Pons (tissue), 1 donor: ENCODE measurements around the gene SCYL2.
"Not testable (repeated sequence)": the region's sequence is repeated elsewhere in the genome, so short reads cannot be mapped to it uniquely, and the experiment has no call there.

Source experiments
- DNase-seq: peaks from one replicate; pipeline ENCODE4 v3.0.0-alpha.2; 2016; ENCODE audit warnings: low spot score

The SCYL2 gene

DNA sequence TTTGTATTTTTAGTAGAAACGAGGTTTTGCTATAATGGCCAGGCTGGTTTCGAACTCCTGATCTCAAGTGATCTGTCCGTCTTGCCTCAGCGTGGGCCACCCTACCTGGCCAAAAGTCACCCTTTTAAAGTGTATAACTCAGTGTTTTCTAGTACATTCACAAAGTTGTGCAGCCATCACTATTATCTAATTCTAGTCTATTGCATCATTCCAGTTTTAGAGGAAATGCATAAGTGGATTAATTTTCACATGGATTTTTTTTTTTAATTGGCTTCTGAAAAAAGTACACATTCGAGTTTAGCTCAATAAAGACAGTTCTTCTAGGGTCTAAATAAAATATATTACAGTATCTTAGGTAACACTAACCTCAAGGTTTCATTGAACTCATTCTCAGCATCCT, 3.8 kb upstream of the SCYL2 start:
- no peak for DNase-seq

DNA sequence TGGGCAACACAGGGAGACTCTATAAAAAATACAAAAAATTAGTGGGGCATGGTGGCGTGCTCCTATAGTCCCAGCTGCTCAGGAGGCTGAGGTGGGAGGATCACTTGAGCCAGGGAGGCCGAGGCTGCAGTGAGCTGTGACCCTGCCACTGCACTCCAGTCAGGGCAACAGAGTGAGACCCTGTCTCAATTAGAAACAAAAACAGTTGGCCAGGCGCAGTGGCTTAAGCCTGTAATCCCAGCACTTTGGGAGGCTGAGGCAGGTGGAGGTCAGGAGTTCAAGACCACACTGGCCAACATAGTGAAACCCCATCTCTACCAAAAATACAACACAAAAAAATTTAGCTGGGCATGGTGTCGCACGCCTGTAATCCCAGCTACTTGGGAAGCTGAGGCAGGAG, 1.9 kb upstream of the SCYL2 start:
- DNase-seq: not testable (repeated sequence)

DNA sequence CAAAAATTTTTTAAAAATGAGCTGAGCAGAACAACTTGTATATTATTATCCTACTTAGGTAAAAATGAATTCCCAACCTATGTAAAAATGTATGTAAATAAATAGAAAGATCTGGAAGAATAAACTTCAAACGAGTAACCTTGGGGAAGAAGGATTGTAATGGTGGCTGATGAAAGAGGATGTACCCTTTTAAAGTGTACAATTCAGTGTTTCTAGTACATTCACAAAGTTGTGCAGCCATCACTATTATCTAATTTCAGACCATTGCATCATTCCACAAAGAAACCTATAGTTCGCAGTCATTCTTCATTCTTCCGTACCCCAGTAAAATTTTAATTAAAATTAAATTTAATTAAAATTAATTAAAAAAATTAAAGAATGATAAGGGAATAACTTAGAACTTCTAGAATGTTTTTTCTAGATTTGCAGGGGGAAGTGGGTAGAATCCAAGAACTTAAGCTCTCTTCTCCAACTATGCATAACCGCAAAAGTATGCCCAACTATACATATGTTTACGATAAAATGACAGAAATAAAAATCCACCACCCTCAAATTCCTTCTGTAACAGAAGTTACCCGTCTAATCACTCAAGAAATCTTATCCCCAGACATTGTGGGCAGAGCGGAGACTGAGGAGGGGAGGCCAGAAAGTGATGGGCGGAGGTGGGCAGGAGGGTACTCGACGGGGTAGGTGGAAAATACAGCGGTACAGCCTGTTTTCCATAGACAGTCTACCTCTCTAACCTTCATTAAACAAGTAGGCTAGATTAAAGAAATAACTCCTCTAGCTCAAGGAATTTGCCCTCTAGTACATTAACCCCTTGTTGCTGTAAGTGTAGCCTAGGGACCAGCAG, 1.0 kb upstream of the SCYL2 start:
- DNase-seq: no peak

DNA sequence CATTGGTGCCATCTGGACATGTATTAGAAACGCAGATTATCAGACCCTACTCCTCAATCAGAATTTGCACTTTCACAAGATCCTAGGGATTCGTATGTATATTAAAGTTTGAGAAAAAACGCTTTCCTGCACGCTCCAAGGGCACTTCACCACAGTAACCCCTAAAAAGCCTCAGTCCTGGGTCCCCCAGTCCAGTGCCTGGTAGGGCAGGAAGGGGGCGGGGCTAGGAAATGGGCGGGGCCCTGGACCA, 467 bp upstream of the SCYL2 start:
- no peak for DNase-seq

DNA sequence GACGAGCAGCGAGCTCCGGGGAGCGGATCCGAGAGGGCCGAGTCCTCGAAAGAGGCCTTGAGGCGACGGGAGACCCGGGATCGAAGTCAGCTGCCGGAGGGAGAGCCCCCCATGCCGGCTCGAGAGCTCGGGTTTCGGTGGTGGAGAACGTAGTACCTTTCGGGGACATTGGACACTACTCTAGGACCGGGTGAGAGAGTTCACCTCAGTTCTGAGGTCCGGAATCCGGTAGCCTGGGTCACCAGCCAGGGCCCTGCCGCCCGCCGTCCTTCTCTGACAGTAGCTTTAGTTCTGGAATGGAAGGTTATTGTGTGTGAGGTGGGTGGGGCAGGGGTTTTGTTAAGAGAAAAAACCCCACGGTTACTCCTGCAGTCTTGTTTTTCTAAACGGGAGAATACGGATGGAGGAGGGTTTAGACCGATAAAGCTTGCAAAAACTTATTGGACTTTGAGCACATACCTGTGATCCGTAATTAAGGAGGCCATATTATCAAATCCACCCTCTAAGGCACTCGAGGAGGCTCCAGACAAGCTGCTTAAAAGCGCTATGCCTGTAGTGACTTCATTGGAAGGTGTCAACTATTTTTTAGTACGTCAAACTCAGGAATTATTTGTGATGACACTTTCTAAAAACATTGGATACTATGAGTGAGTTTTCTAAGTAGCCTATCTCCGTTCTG, 765 bp downstream of the SCYL2 start:
- DNase-seq: peak; percentile 19

DNA sequence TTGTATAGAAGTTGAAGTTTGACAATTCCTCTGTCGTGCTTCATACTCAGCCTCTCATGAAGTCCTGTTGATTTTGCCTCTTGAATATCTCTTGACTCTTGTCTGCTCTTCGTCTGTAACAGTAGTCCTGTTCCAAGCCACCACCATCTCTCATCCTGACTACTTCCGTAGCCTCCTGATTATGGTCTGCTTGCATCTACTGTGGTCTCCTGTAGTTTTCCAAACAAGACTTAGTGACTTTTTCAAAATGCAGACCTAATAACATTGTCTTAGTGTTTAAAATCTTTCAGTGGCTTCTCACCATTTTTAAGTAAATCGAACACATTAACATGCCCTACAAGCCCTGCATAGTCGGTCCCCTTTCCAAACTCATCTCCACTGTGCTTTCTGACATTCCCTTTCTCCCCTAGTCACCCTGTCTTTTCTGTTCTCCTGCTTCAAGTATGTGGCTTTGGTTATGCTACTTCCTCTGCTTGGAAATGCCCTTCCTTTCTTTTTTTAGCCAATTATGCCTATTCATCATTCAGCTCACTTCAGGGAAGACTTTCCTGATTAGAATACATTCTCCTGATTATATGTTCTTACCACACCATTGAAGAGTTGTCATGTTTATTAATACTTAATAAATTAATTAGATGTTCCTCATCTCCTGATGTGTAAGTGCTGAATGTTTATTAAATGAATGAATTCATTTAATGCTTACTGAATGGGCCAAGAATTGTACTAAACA, 2.0 kb downstream of the SCYL2 start:
- peak; percentile 13 for DNase-seq

DNA sequence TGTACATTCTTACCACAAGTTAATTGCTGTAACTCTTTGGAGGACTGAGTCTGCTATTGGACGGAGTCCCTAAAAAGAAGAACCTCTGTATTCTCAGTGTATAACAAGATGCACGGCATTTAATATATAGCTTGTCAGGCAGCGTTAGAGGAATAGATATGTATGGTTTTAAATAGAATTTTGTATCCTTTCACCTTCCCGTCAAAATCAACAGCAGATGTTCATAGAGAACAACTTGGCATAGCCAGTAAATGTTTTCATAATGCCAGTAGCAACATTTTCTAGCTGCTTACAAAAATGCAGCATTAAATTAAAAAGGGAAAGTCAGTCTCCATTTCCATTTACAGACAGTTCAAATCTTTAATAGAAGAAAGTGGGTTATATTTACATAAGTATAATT, 6.8 kb downstream of the SCYL2 start:
- no peak for DNase-seq

DNA sequence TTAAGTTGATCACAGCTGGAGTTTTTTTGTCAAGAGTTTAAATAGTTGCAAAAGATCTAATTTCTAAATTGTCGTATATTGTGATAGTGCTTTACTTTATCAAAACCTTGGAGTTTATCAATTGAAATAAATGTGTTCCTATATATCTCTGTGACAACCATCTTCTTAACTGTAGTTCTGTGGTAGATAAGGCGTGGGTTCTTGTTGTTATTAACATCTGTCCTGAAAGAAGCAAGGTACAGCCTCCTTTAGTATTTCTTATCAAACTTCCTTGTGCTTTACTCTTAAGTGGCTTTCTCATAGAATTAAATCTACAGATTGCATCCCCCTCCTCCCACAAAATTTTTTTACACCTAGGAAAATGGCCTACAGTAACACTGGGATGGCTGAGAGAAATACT, 7.3 kb downstream of the SCYL2 start:
- DNase-seq: no peak

DNA sequence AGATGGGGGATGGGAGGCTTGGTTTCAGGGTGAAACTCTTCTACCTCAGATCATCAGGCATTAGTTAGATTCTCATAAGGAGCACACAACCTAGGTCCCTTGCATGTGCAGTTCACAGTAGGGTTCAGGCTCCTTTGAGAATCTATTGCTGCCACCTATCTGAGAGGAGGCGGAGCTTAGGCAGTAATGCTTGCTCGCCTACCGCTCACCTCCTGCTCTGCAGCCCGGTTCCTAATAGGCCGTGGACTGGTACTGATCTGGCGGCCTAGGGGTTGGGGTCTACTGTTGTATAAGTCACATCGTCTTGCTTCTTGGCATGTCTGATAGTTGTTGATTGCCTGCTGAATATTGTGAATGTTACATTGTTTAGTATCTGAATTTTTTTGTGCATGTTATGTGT, 12.2 kb downstream of the SCYL2 start:
- DNase-seq: no peak

DNA sequence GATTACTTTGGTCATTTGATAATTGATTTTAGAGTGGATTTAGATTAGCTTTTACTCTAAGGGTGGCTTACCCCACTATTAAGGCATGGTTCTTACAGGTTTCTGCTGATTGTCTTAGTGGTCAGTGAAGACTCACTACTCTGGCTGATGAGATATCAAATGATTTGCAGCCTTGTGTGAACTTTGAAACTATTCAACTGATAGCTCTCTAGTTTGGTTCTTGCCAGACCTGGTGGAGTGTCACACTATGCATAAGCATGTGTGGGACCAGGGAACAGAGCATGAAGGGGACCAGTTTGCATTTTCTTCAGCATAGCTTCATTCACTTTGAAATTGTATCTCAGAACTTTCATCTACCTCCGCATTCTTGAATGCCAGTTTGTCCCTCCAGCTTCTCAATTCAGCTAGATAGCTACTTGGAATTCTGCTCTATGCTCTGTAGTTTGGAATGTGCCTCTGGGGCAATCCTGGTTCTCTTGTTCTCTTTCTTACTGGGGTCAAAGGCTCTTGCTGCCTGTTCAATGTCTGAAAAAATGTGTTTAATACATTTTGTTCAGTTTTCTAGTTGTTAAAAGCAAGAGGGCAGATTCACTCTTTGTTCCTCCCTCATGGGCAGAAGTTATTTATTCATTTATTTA, 12.7 kb downstream of the SCYL2 start:
- no peak for DNase-seq

DNA sequence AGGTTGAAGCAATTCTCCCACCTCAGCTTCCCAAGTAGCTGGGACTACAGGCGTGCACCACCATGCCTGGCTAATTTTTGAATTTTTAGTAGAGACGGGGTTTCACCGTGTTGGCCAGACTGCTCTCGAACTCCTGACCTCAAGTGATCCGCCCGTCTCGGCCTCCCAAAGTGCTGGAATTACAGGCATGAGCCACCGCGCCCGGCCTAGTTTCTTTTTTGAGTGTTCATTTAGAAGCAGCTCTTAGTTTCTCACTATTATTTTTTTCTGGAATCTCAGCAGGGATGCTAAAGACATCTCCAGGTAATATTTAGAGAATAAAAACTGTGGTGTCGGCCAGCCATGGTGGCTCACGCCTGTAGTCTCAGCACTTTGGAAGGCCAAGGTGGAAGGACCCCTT, 17.6 kb downstream of the SCYL2 start:
- DNase-seq: not testable (repeated sequence)

DNA sequence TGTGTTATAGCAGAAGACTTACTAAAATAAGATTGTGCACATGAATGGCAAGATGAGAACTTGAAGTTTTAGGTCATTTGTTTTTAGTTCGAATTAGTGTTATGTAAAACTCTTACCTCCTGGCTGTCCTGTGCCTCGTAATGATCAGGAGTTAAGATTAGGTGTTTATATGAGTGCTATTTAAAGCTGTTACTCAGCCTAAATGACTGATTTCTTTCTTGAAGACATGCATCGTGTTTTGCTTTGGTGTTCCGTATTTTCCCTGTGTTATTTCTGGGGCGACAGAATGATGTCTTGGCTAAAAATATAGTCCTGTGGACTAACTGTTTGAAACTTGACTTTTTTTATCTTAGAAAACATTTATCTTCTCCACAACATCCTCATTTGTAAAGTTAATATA, 22.1 kb downstream of the SCYL2 start:
- DNase-seq: no peak

DNA sequence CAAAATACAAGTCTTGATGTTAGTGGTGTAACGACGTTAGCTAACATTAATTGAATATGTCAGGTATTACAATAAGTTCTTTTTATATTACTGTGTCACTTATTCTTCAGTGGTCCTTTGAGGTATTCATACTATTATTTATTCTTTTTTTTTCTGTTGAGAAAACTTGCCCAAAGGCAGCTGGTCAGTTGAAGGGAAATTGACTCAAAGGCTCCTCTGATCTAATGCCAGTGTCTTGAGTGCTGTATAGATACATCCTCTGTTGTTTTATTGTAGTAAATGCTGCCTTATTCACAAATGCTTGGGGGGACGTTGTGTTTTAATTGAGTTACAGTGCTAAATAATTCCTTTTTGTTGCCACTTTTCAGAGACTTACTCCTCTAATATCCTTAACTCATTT, 23.0 kb downstream of the SCYL2 start:
- no peak for DNase-seq

DNA sequence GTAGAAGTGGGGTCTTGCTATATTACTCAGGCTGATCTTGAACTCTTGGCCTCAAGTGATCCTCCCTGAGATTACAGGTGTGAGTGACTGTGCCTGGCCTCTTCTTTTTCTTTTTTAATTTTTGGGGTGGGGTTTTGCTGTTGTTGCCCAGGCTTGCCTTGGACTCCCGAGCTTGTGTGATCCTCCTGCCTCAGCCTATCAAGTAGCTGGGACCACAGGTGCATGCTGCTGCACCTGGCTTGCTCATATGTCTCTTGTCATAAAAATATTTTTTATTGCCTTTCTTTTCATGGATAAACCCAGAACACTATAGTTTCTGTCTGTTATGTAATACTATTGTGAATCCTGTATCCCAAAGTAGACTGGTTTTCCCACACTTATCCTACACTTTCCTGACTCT, 26.0 kb downstream of the SCYL2 start:
- DNase-seq: no peak

DNA sequence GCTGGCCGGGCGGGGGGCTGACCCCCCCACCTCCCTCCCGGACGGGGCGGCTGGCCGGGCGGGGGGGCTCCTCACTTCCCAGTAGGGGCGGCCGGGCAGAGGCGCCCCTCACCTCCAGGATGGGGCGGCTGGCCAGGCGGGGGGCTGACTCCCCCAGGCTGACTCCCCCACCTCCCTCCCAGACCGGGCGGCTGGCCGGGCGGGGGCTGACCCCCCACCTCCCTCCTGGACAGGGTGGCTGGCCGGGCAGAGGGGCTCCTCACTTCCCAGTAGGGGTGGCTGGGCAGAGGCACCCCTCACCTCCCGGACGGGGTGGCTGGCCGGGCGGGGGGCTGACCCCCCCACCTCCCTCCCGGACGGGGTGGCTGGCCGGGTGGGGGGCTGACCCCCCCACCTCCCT, 27.4 kb downstream of the SCYL2 start:
- DNase-seq: not testable (repeated sequence)

DNA sequence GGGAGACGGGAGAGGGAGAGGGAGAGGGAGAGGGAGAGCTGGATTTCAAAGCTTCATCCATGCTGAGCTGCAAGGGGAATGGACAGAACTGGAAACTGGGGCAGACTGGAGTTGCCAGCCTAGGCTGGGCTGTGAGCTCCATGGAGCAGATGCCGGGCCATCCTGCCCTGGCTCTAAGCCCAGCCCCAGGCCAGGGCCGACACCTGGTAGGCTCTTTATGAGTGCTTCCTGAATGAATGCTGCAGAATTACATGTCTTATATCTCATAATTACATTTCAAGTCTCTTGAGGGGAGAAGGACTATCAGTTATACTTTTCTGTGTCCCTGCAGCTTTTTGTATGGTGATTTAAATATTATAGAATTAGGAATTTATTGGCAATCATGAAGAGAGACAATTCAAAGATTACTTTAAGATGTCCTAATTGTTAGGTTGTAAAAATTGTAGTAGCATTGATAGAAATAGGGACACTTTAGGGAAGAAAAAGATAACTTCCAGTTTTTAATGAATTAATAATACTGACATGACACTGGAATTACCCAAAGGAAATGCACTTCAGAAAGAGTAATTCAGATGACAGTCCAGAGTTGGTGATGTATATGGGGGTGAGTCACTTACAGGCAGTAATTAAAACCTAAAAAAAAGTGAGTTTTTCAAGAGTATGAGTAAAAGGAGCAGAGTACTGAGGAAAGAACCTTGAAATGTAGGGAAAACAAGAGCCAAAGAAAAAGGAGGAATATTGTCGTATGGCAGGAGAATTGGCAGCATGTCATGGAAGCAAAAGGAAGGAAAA, 29.0 kb downstream of the SCYL2 start:
- DNase-seq: no peak

DNA sequence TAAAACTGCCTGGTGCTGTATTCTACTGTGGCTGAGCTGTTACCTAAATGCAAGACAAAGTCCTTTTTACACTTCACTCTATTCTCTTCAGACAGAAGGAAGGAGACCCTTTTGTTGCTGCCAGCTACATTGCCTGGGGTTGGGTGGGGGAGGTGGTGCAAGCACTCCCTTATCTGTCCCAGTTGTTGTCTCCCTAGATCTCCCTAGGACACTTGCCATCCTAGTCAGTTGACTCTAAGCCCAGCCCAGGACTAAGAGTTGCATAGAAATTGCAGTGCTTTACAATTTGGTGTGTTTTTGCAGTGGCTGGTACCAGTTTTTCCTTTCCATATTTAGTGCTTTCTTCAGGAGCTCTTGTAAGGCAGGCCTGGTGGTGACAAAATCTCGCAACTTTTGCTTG, 35.1 kb downstream of the SCYL2 start:
- no peak for DNase-seq

DNA sequence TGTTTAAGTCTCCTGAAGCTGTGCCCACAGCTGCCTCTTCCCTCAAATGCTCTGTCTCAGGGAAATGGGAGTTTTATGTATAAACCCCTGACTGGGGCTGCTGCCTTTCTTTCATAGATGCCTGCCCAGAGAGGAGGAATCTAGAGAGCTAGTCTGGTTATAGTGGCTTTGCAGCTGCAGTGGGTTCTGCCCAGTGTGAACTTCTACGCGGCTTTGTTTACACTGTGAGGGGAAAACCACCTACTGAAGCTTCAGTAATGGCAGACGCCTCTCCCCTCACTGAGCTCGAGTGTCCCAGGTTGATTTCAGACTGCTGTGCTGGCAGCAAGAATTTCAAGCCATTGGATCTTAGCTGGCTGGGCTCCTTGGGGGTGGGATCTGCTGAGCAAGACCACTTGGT, 36.9 kb downstream of the SCYL2 start:
- no peak for DNase-seq

DNA sequence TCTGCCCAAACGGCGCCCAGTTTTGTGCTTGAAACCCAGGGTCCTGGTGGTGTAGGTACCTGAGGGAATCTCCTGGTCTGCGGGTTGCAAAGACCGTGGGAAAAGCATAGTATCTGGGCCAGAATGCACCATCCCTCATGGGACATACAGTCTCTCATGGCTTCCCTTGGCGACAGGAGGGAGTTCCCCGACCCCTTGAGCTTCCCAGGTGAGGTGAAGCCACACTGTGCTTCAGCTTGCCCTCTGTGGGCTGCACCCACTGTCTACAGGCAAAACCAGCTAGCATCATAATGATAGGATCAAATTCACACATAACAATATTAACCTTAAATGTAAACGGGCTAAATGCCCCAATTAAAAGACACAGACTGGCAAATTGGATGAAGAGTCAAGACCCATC, 37.4 kb downstream of the SCYL2 start:
- not testable (repeated sequence) for DNase-seq

DNA sequence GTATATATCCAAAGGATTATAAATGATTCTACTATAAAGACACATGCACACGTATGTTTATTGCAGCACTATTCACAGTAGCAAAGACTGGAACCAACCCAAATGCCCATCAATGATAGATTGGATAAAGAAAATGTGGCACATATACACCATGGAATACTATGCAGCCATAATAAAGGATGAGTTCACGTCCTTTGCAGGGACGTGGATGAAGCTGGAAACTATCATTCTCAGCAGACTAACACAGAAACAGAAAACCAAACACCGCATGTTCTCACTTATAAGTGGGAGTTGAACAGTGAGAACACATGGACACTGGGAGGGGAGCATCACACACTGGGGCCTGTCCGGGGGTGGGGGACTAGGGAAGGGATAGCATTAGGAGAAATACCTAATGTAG, 41.2 kb downstream of the SCYL2 start:
- not testable (repeated sequence) for DNase-seq

DNA sequence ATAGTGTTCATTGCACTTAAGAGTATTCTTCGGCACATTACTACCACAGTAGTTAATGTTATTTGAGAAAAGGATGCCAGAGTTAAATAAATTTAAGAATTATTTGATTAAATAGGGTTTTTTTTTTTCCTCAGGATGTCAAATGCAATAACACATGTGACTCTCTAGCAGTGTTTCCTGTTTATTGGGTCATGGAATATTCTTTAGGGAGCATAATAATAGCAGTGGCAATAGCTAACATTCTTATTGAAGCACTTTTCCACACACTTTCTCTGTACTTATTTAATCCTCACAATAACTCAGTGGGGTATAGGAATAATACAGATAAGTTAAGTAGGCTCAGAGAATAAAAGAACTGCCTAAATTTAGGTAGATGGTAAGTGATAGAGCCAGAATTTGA, 44.3 kb downstream of the SCYL2 start:
- no peak for DNase-seq

DNA sequence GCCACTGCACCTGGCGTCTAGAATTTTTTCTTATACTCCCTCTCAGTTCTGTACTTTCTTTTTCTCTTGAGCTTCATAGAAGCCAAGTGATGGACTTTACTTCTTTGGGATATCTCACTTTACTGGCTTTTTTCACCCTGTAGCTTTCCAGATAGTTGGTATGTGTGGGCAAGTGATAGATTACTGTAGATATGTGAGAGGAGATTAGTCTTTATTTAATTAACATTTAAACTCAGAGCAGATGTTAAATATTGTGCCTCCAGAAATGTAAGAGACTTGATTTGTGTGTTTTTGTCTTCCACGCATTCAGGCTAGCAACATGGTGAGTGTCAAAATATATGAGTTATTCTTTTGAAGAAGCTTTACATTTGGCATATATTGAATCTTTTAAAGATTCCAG, 50.4 kb downstream of the SCYL2 start:
- DNase-seq: no peak
